GM21825 (cell line): ENCODE measurements around the gene TNXB.
"Not testable (repeated sequence)": the region's sequence is repeated elsewhere in the genome, so short reads cannot be mapped to it uniquely, and the experiment has no call there.

ENCODE experiments used
- ATAC-seq: cut with Tn5 transposase; IDR thresholded peaks from one replicate; pipeline ENCODE4 v1.9.1; 2021; ENCODE audit warnings: mild to moderate bottlenecking, moderate library complexity; ENCODE audit not compliant: unreplicated experiment

TNXB gene

GRCh38 chr6:32007086-32007485 lies 102.1 kb downstream of the TNXB start:
- not testable (repeated sequence) for ATAC-seq

GRCh38 chr6:32005991-32006529 lies 103.1 kb downstream of the TNXB start:
- not testable (repeated sequence) for ATAC-seq

GRCh38 chr6:32005538-32005880 lies 103.6 kb downstream of the TNXB start:
- ATAC-seq, result not testable (repeated sequence)

GRCh38 chr6:32004864-32005537 lies 104.1 kb downstream of the TNXB start:
- not testable (repeated sequence) for ATAC-seq

- not testable (repeated sequence) for ATAC-seq
These were observed 104.7 kb downstream of the TNXB start for GRCh38 chr6:32004393-32004792.

- ATAC-seq, result not testable (repeated sequence)
These were observed 105.8 kb downstream of the TNXB start for GRCh38 chr6:32003301-32003700.

GRCh38 chr6:32002546-32003268 lies 106.4 kb downstream of the TNXB start:
- ATAC-seq, result not testable (repeated sequence)

- not testable (repeated sequence) for ATAC-seq
These were observed 112.8 kb downstream of the TNXB start for GRCh38 chr6:31996385-31996784.

GRCh38 chr6:31994421-31994820 lies 114.7 kb downstream of the TNXB start:
- not testable (repeated sequence) for ATAC-seq
